ENCODE results near the gene ZNF599.

DNA sequence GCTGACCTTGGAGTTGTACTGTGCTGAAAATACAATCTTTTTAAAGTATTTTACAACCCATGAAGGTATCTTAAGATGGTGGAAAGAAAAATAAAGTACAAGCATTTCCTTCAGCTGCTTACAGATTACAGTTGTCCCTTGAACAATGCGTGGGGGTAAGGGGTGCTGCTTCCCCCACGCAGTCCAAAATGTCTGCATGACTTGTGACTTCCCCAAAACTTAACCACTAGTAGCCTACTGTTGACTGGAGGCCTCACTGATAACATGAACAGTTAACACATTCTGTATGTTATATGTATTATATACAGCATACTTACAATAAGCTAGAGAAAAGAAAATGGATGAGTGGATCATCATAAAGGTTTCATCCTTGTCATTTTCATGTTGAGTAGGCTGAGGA is 45.3 kb upstream of the ZNF599 start:
- TF ChIP-seq, protein P1, sequence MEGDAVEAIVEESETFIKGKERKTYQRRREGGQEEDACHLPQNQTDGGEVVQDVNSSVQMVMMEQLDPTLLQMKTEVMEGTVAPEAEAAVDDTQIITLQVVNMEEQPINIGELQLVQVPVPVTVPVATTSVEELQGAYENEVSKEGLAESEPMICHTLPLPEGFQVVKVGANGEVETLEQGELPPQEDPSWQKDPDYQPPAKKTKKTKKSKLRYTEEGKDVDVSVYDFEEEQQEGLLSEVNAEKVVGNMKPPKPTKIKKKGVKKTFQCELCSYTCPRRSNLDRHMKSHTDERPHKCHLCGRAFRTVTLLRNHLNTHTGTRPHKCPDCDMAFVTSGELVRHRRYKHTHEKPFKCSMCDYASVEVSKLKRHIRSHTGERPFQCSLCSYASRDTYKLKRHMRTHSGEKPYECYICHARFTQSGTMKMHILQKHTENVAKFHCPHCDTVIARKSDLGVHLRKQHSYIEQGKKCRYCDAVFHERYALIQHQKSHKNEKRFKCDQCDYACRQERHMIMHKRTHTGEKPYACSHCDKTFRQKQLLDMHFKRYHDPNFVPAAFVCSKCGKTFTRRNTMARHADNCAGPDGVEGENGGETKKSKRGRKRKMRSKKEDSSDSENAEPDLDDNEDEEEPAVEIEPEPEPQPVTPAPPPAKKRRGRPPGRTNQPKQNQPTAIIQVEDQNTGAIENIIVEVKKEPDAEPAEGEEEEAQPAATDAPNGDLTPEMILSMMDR (IDR thresholded peaks at IDR 0.05; ENCODE audit: low read length), result no peak
- TF ChIP-seq EZH2 (IDR thresholded peaks at IDR 0.05; ENCODE audit: borderline replicate concordance, low read length), result no peak
